Stimulated activated CD4-positive, alpha-beta T cell treated with anti-CD3 and anti-CD28 coated beads, Interleukin-12 subunit alpha, Interleukin-12 subunit beta, amount 100 ng/mL, for 4 hours (primary cell): ENCODE results near the gene LRRC74A.

ENCODE experiments used
- DNase-seq: peaks from one replicate; pipeline ENCODE4 v3.0.0-alpha.2; 2020

LRRC74A gene

DNA sequence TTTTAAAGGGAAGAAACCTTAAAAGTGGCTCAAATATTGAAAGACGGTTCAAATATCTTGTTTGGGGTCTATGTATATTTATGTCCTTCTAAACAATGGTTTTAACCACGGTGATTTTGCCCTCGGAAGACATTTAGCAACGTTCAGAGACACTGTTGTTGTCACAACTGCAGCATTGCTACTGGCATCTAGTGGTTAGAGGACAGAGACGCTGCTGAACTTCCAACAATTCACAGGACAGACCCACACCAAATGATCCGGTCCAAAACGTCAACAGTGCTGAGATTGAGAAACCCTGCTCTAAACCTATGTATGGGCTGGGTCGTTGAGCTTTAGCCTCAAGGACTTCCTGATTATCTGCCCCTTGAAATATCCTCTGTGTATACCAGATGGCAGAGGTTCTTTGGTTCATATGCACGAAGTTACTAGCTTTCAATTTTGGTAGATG is 15.2 kb upstream of the LRRC74A start:
- no peak for DNase-seq

GRCh38 chr14:76811561-76811960 is 14.6 kb upstream of the LRRC74A start:
- no peak for DNase-seq

DNA sequence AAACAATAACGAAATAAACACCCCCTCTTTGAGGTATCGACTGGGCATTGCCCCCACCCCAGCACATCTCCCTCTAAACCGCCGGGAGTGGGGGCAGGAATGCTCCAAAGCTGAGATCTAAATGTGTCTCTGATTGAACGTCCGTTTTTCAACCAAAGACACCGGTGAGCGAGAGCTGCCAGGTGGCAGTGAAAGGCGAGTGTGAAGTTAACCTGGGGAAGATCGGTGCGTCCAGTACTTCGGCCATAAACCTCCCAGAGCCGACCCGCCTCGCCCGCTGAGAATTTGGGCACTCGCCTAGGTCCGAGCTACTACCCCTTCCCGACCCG is 14.2 kb upstream of the LRRC74A start:
- no peak for DNase-seq

DNA sequence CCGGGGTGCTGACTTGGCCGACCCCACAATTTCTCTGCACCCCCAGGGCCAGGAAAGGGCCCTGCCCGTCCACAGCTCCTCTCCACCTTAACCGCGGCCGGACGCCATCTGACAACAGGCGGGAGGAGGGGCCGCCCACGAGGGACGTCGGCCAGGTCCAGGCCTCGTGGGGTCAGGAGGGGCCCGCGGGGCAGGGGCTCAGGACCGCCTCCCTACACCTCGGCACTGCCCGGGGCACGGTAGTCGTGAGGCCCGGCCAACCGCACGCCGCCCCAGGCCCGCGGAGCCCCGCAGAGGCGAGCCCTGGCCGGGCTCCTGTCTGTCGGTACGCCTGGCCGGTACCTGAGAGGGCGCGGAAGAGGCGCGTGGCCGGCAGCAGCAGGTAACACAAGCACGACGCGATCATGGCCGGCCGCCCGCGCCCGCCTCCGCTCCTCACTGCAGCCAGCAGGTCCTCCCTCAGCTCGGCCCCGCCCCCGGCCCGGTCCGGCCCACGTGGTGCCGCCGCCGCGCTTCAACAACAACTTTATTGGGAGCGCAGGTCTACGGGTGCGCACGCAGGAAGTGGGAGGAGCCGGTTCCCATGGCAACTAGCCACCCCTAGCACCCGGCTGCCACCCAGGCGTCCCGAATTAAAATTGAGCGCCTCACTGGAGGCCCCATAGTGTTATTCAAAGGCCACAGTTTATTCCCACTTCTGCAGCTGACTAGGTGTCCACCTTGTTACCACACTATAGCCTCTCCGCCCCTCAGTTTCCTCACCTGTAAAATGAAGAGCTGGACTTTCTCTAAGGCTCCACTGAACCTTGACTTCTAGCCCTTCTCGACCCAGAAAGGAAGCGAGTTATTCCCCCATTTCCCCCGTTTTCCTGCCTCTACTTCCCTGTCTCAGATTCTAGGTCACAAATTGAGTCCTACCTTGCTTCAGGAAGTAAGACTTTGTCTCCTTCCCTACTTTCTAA is 13.5 kb upstream of the LRRC74A start, which contains the start of gene ANGEL1:
ANGEL1 (minus strand) TSS at position 461 of the 962 bp plus-strand sequence; CDS start at position 406, 55 bp downstream.
- peak; percentile 96 for DNase-seq

- DNase-seq = no peak
Measured at GRCh38 chr14:76814726-76815645, 11.2 kb upstream of the LRRC74A start.

DNA sequence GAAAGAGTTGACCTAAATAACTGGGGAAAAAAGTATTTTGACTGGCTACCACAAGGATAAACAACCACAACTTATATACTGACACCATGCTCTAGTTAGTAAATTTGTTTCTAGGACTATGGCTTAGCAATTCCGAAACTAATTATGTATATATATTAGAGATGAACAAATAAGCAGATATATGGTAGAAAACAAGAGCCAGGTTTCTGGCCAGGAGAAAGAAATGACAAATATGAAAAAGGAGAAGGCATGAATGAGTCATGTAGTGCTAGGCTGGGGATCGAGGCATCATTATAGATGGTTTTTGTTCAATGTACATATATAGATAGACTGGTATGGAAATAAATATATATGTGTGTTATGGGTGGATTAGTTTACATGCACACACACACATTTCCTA is 5.5 kb upstream of the LRRC74A start:
- DNase-seq = no peak

DNA sequence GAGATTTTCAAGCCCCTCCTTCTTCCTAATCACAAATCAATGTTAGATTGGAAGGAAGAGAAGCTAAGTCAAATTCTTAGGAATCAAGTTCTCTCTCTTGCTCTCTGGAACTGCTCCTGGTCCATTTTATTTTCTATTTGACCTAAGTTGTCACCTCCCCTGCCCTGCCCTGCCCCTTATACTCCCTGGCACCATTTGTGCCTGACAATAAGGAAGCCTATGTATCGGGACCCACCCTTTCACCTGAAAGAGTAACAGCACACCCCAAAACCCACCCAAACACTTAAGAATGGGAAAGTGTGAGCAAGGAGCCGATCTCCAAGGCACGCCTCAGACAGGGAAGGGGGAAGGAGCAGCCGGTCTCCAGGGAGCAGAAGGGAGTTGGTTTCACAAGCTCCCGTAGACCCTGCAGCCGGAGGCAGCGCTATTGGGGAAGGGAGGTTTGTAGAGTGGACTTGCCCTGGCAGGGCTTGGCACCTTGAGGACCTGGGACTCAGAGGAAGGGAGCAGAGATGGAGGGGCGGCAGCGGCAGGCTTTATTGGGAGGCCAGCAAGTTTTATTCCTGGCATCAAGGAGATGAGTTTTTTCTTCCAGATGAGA is 1.6 kb downstream of the LRRC74A start:
- DNase-seq = no peak

DNA sequence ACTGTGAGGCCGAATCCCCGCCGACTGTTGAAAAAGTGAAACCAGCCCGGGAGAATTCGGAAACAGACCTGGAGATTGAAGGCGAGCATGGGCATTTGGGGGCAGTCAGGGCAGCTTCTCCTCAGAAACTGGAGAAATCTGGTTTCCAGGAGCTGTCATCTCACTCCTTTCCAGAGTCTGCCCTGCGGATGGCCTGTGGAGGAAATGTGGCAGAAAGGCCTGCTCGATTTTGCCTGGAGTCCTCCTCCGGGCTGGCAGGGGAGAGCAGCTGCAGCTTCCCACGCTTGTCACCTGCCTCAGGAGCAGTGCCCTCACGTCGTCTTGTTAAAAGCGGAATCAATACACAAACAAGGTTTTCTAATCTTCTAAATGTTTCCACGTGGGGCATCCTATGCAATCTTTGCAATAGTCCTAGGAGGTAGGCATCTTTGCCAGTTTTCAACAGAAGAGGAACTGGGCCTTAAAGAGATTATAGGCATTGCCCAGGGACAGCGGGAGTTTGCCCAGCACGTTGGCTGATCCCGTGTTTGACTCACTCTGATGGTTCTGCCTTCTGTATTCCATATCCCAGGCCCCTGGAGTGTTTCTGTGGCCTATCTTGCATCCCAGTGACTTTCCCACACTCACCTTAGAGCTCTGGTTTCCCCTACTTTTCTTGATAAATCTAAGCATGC is 2.3 kb downstream of the LRRC74A start:
- DNase-seq = no peak

DNA sequence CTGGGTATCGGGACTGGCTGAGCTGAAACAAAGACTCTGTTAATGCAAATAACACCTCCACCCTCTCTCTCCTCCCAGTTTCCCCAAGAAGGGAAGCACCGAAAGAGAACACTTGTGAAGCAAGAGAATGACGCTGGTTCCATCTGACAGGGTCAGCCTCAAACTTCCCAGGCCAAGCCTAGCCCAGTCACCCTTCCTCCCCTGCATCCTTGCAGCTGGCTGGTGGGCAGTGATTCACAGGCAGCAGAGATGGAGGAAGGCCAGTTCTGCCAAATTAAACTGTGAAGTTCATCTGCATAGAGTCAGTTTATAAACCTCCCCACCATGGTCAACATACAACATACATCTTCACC is 2.8 kb downstream of the LRRC74A start:
- DNase-seq = no peak

DNA sequence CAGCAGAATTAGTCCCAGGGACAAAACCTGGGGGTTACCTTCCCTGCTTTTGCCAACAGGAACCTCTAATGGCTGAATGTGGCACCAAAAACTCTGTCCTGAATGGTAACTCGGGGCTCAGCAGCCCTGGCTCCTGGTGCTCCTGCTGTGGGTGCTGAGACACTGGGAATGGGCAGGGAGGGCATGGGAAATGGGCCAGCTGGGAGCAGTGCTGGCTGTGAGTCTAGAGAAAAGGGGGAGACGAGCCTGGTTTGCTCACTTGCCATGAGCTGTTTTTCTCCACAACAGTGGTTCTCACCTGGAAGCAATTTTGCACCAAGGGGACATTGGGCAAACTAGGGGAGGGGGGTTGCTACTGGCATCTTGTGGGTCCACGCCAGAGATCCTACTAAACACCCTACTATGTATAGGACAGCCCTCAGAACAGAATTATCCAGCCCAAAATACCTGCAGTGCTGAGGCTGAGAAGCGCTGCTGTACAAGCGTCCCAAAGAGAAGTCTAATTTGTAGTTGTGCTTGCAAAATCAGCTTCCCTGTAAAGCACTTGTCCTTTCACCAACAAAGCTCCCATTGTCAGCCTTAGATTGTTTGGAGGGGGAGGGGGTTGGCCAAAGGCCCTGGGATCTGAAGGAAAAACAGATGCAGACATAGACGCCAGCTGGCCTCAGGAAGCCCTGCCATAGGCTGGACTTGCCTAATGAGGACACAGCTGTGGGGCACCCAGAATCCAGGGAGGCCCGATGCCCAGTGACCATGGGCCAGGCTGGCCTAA is 3.6 kb downstream of the LRRC74A start:
- no peak for DNase-seq

GRCh38 chr14:76830556-76830955 is 4.3 kb downstream of the LRRC74A start:
- DNase-seq = no peak

DNA sequence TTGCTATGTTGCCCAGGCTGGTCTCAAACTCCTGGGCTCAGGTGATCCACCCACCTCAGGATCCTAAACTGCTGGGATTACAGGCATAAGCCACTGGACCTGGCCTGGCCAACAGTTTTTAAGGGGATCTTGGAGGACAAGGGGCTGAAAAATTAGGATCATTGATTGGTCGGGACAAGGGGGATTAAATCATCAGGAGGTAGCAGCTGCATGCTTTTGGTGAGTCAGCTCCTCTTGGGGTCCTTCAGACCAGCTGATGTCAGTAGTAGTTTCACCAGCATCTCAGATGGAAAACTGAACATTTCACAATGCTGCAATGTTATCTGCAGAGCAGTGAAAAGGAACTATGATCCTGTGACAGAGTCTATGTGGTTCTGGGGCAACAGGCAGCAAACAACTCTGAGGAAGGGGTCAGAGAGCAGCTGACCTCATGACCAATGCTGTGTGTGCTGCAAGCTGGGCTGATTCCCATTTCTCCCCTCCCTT is 6.3 kb downstream of the LRRC74A start:
- DNase-seq = no peak

DNA sequence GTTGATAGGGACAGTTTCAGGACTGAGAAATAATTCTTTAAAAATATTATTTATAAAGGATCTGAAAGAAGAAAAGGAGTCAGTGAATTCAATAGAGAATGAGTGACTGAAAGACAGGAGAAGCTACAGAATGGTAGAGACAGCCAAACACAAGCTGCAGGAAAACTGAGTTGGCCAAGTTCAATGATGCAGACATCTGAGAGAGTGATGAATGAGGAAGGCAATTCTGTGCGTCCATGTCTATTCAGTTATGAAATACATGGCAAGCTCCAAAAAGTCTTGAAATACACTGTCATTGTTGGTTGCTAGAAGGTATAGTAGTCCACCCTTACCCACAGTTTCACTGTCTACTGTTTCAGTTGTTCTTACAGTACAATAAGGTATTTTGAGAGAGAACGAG is 6.8 kb downstream of the LRRC74A start:
- DNase-seq = no peak

DNA sequence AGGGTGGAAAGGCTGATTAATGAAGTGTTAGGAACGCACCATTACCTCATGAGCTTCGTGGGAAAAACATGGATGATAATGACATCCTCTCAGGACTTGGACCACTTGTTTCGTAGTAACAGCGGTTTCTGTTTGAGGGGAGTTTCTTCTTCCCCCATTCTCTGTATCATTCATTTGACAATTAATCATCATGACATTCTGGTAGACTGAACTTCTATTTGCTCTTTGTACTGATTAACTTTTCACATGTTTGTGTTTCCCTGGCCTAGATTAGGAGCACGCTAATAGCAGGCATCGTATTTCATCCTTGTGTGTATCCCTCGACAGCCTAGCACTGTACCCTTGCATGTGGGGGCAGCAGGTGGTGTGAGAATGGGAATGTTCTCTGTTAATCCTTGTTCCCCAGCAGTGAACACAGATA is 8.0 kb downstream of the LRRC74A start:
- DNase-seq = no peak

DNA sequence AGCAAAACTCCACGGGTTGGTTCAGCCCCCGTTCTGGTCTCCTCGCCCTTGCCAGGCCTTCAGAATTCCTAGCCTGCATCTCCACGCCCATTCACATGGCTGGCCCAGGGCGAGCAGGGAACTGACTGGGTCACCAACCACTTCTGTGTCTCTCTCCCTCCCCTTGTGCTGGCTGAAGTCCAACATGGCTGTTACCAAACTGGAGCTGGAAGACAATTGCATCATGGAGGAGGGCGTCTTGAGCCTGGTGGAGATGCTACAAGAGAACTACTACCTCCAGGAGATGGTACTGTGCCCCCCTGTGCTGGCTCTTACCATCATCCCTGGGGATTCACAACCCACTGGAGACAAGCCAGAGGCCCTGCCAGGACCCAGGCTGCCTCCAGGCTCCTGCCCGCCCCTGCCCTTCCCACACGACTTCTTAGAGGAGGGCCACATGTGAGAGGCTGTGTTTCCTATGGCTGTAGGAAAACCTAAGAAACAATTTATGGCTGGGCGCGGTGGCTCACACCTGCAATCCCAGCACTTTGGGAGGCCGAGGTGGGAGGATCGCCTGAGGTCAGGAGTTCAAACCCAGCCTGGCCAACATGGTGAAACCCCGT is 9.9 kb downstream of the LRRC74A start:
- no peak for DNase-seq

- no peak for DNase-seq
Measured at GRCh38 chr14:76837524-76837923, 11.3 kb downstream of the LRRC74A start.

DNA sequence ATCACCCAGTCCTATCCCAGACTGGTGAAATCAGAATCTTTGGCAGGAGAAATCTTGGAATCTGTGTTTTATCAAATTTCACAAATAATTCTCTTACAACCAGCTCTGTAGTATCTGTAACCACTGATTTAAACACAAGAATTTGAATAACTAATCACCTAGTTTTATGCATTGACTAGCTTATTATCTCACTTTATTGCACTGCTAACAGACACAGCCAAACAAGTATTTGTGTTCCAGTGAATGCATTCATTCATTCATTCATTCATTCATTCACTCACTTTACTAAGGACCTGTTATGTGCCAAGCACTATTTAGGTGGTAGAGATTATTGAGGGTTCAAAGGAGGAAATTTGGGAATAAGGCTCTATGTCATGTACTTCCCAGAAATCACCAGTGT is 16.2 kb downstream of the LRRC74A start:
- DNase-seq = no peak

- DNase-seq = peak; percentile 50
Measured at GRCh38 chr14:76844223-76844622, 18.0 kb downstream of the LRRC74A start.

DNA sequence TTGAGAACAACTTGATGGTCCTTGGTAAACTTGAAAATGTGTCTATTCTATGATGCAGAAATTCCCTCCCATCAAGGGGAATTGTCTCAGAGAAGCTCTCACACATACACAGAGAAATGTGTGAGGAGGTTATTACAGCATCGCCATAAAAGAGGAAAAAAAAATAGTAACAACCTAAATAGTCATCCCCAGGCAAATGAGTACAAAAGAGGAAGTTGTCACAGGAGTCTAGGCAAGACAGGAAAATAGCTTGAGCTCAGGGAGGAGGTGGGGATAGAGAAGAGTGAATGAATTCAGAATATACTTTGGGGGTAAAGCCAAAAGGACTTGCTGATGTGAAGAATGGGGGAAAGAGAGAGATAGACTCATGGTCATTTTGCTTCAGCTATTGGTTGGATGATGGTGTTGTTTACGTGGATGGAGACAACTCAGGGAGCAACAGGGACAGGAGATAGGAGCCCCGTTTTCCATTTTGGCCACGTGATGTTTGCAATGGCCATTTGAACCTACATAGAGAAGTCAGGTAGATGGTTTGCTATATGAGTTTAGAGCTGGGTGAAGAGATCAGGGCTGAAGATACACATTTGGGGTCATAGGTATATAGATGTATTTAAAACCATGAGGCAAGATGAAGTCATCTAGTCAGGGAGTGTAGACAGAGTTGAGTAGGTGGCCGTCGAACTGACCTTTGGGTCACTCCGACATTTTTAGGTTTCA is 20.3 kb downstream of the LRRC74A start:
- no peak for DNase-seq

DNA sequence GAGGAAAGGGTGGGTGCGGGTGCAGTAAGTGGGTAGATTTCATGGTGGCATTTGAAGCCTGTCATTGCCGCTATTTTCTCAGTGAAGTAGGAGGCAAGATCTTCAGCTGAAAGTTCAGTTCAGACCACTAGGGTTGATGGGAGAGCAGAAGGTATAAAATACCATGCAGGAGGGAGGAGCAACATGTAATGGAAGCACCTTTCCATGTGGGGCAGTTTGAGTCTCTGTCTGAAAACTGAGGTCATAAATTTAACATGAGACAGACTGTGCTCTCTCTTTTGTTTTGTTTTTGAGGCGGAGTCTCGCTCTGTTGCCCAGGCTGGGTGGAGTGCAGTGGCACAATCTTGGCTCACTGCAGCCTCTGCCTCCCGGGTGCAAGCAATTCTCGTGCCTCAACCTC is 22.7 kb downstream of the LRRC74A start:
- DNase-seq = no peak

- DNase-seq = no peak
Measured at GRCh38 chr14:76855066-76855465, 28.9 kb downstream of the LRRC74A start.
